A673 (cell line): ENCODE results near the gene NF1. TPM values are rescaled to one million over a fixed set of nuclear protein-coding genes. Genes with fewer than 3 reads are reported as not detected.
"Not testable (repeated sequence)": the region's sequence is repeated elsewhere in the genome, so short reads cannot be mapped to it uniquely, and the experiment has no call there.

Source experiments
- BruUV-seq: library from RNA; stranded (reverse); fragments of 400-500 nt; replicated peaks from 2 replicates; lab custom pipeline; 2021; lab: Mats Ljungman, UMichigan
- CTCF ChIA-PET: fragments of 300-600 bp; sonication (Branson Sonifier 250); formaldehyde crosslinking; loops from one replicate; lab custom pipeline; 2022; ENCODE audit warnings: antibody characterized with exemption; lab: Charles Lee
- POLR2A ChIA-PET: fragments of 300-600 bp; sonication (Branson Sonifier 250); formaldehyde crosslinking; loops from one replicate; lab custom pipeline; 2022; ENCODE audit warnings: antibody characterized with exemption; ENCODE audit not compliant: low non-redundant PET; lab: Charles Lee
- DNase-seq: peaks from one replicate; pipeline ENCODE4 v3.0.0-alpha.2; 2015; ENCODE audit warnings: low spot score
- H3K27ac ChIP-seq: fragments of 200-600 bp; sonication (generic); 2 replicates; pipeline ENCODE4 v1.5.1; 2016; ENCODE audit warnings: mixed run types, low read depth, mild to moderate bottlenecking, mixed read lengths, antibody characterized with exemption, low read length; ENCODE audit not compliant: poor library complexity, severe bottlenecking
- H3K27me3 ChIP-seq: fragments of 200-600 bp; sonication (generic); replicated peaks from 2 replicates; pipeline ENCODE4 v1.6.1; 2017; ENCODE audit warnings: mixed run types, low read depth, mild to moderate bottlenecking, mixed read lengths, antibody characterized with exemption, low read length; ENCODE audit not compliant: insufficient read depth, poor library complexity
- H3K36me3 ChIP-seq: fragments of 200-600 bp; sonication (generic); 2 replicates; pipeline ENCODE4 v1.6.1; 2016; ENCODE audit warnings: mixed run types, mild to moderate bottlenecking, mixed read lengths, antibody characterized with exemption, low read length; ENCODE audit not compliant: insufficient read depth, poor library complexity, severe bottlenecking
- H3K4me1 ChIP-seq: fragments of 200-600 bp; sonication (generic); 2 replicates; pipeline ENCODE4 v1.6.1; 2017; ENCODE audit warnings: mixed run types, mild to moderate bottlenecking, mixed read lengths, antibody characterized with exemption, low read length; ENCODE audit not compliant: insufficient read depth, poor library complexity, severe bottlenecking
- H3K4me3 ChIP-seq: fragments of 200-600 bp; sonication (generic); 2 replicates; pipeline ENCODE4 v1.5.1; 2016; ENCODE audit warnings: low read depth, mixed run types, mild to moderate bottlenecking, mixed read lengths, low read length; ENCODE audit not compliant: poor library complexity, severe bottlenecking
- H3K9me3 ChIP-seq: fragments of 200-600 bp; sonication (generic); 2 replicates; pipeline ENCODE4 v1.6.1; 2016; ENCODE audit warnings: mixed run types, low read depth, mild to moderate bottlenecking, mixed read lengths, antibody characterized with exemption, low read length; ENCODE audit not compliant: poor library complexity, severe bottlenecking
- CTCF ChIP-seq: fragments of 300-800, 200-600 bp; sonication (generic); conservative IDR thresholded peaks from 2 replicates; pipeline ENCODE4 v1.5.1; 2017; ENCODE audit warnings: low read depth, mild to moderate bottlenecking, antibody characterized with exemption, low read length, moderate library complexity, mixed read lengths
- EZH2 ChIP-seq: fragments of 200-600 bp; sonication (generic); IDR thresholded peaks from 2 replicates; pipeline ENCODE4 v1.6.1; 2017; ENCODE audit warnings: borderline replicate concordance, low read depth, mild to moderate bottlenecking, mixed read lengths, antibody characterized with exemption, low read length; ENCODE audit not compliant: poor library complexity, severe bottlenecking
- intact Hi-C: fragments of 100-400 bp; cut with micrococcal nuclease; formaldehyde crosslinking; loops from one replicate; pipeline ENCODE4 v1.10.0; 2022; ENCODE audit not compliant: unreplicated experiment
- total RNA-seq: library from RNA; stranded (reverse); gene quantifications from 2 replicates; pipeline ENCODE4 v1.2.3, GENCODE V29; 2021

The NF1 gene
- total RNA-seq, 1 experiment from 2014 or later: 32.1 TPM

- no TSS peak for BruUV-seq
- ChIA-PET POLR2A (interaction anchor here (0.7 kb wide), 1 partner anchor 32 kb away, joined by 4 read pairs; no protein-coding TSS in a partner anchor), CTCF (no interaction called here)
- Histone ChIP-seq H3K4me1 (no peaks in the 10 kb centered on the region), H3K27ac (no peak overlapping the region), H3K27me3 (no peaks in the 10 kb centered on the region), H3K36me3 (no peaks in the 10 kb centered on the region), H3K9me3 (no peaks in the 10 kb centered on the region), H3K4me3 (no peak overlapping the region)
- no peak for DNase-seq
- intact Hi-C loops: no loop called here
- TF ChIP-seq EZH2 (no peak), CTCF (no peak)
Observed at GRCh38 chr17:31105991-31106390, 11.2 kb downstream of the NF1 start.

GRCh38 chr17:31111183-31111582, 16.4 kb downstream of the NF1 start:
- DNase-seq: no peak
- ChIA-PET CTCF (no interaction called here), POLR2A (no interaction called here)
- Histone ChIP-seq H3K4me3 (no peak overlapping the region), H3K4me1 (no peaks in the 10 kb centered on the region), H3K27ac (no peak overlapping the region), H3K36me3 (no peaks in the 10 kb centered on the region), H3K27me3 (no peaks in the 10 kb centered on the region), H3K9me3 (no peaks in the 10 kb centered on the region)
- TF ChIP-seq CTCF: no peak
- TF ChIP-seq EZH2: no peak
- intact Hi-C loops: no loop called here
- no TSS peak for BruUV-seq

GRCh38 chr17:31112001-31112661, 17.4 kb downstream of the NF1 start:
- POLR2A ChIA-PET: no interaction called here

GRCh38 chr17:31113368-31113767, 18.6 kb downstream of the NF1 start:
- CTCF ChIA-PET, H3K36me3 ChIP-seq, H3K4me1 ChIP-seq, POLR2A ChIA-PET, H3K27me3 ChIP-seq, DNase-seq, intact Hi-C loops, H3K9me3 ChIP-seq, H3K4me3 ChIP-seq, BruUV-seq, H3K27ac ChIP-seq: not testable (repeated sequence)

More at GRCh38 chr17:31112001-31112661, 17.4 kb downstream of the NF1 start:
- intact Hi-C loops: no loop called here
- Histone ChIP-seq H3K4me3 (no peak overlapping the region), H3K27ac (no peak overlapping the region), H3K9me3 (no peaks in the 10 kb centered on the region), H3K36me3 (no peaks in the 10 kb centered on the region), H3K27me3 (no peaks in the 10 kb centered on the region), H3K4me1 (no peaks in the 10 kb centered on the region)
- no TSS peak for BruUV-seq
- DNase-seq: no peak
- TF ChIP-seq EZH2: no peak
- TF ChIP-seq CTCF: no peak
- CTCF ChIA-PET: no interaction called here
